Astrocyte of the cerebellum (primary cell): ENCODE data around the gene KLHL24.

Source experiments
- DNase-seq: peaks from one replicate; pipeline ENCODE4 v3.0.0-alpha.2; 2011; ENCODE audit warnings: low read depth
- H3K4me3 ChIP-seq: 2 replicates; pipeline ENCODE4 v1.5.1; 2011; ENCODE audit warnings: mild to moderate bottlenecking, low read depth, low read length, moderate library complexity
- in situ Hi-C: cut with HindIII; loops from 2 replicates; pipeline ENCODE4 v1.10.0; 2017; ENCODE audit warnings: low sequenced_read_pairs
- TF ChIP-seq, protein P1 (sequence below): IDR thresholded peaks from 2 replicates; pipeline ENCODE4 v1.5.1; 2012; ENCODE audit warnings: low read length, low read depth, moderate library complexity, mild to moderate bottlenecking; ENCODE audit errors: missing control alignments

The KLHL24 gene

DNA sequence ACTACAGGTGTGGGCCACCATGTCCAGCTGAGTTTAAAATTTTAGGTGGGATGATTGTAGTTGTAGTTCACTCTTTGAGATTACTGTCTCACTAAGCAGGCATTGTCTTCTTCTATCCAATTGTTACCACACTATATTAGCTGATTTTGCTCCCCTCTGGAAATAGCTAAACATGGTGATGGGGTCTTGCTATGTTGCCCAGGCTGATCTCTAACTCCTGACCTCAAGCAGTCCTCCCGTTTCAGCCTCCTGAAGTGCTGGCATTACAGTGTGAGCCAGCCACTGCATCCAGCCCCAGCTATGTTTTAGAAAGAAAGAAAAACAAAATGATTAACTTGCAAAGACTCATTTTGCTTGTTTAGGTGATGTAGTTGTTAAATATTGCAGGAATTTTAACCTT lies 92.8 kb downstream of the KLHL24 start:
- in situ Hi-C loops = no loop called here
- no peak overlapping the region for H3K4me3 ChIP-seq
- TF ChIP-seq, protein P1, sequence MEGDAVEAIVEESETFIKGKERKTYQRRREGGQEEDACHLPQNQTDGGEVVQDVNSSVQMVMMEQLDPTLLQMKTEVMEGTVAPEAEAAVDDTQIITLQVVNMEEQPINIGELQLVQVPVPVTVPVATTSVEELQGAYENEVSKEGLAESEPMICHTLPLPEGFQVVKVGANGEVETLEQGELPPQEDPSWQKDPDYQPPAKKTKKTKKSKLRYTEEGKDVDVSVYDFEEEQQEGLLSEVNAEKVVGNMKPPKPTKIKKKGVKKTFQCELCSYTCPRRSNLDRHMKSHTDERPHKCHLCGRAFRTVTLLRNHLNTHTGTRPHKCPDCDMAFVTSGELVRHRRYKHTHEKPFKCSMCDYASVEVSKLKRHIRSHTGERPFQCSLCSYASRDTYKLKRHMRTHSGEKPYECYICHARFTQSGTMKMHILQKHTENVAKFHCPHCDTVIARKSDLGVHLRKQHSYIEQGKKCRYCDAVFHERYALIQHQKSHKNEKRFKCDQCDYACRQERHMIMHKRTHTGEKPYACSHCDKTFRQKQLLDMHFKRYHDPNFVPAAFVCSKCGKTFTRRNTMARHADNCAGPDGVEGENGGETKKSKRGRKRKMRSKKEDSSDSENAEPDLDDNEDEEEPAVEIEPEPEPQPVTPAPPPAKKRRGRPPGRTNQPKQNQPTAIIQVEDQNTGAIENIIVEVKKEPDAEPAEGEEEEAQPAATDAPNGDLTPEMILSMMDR = no peak
- DNase-seq = no peak

GRCh38 chr3:183730361-183730760 lies 94.9 kb downstream of the KLHL24 start:
- TF ChIP-seq, protein P1 = no peak
- in situ Hi-C loops = no loop called here
- no peak for DNase-seq
- no peak overlapping the region for H3K4me3 ChIP-seq

GRCh38 chr3:183731611-183732010 lies 96.2 kb downstream of the KLHL24 start:
- TF ChIP-seq, protein P1 = no peak
- H3K4me3 ChIP-seq = no peak overlapping the region
- DNase-seq = no peak
- in situ Hi-C loops = no loop called here

DNA sequence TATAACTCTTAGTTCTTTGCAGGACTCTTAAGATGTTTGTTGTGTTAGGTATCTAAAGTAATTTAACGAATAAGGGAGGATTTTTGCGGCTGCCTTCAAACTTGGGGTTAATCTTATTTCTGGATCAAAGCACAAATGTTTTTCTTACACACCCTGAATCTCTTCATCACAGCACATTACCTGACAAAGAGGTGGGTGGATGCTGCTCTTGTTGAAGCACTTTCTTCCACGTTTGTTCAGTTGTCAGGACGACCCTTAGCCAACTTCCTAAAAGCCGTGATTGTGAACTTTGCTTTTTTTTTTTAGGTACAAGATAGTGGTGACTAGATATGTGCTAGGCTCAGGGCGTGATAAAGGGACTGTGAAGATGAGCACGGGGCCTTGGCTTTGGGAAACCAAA lies 98.1 kb downstream of the KLHL24 start:
- H3K4me3 ChIP-seq = no peak overlapping the region
- TF ChIP-seq, protein P1 = no peak
- in situ Hi-C loops = no loop called here
- no peak for DNase-seq
